Muscle layer of duodenum (tissue), 2 donors: ENCODE data around the gene GPR89B.
"Not testable (repeated sequence)": the region's sequence is repeated elsewhere in the genome, so short reads cannot be mapped to it uniquely, and the experiment has no call there.

Experiments
- H3K27ac ChIP-seq: one replicate; pipeline ENCODE4 v1.7.0; 2013; ENCODE audit warnings: mild to moderate bottlenecking, low read length
- H3K27me3 ChIP-seq: one replicate; pipeline ENCODE4 v1.7.0; 2013; ENCODE audit warnings: low read depth, mild to moderate bottlenecking, control low read depth, low read length
- H3K36me3 ChIP-seq, 2 donors: one replicate each; pipeline ENCODE4 v1.7.0; 2013; ENCODE audit warnings: low read length in 2 of 2, control low read depth in 1 of 2, mild to moderate bottlenecking in 1 of 2; ENCODE audit not compliant: insufficient read depth in 2 of 2, control insufficient read depth in 1 of 2
- H3K4me1 ChIP-seq, 2 donors: one replicate each; pipeline ENCODE4 v1.7.0; 2013; ENCODE audit warnings: low read length in 2 of 2, mild to moderate bottlenecking in 2 of 2, control low read depth in 1 of 2, moderate library complexity in 1 of 2; ENCODE audit not compliant: insufficient read depth in 2 of 2, control insufficient read depth in 1 of 2
- H3K4me3 ChIP-seq, 2 donors: one replicate each; pipeline ENCODE4 v1.7.0; 2013; ENCODE audit warnings: low read length in 2 of 2, low read depth in 1 of 2, mild to moderate bottlenecking in 1 of 2
- H3K9me3 ChIP-seq, 2 donors: one replicate each; pipeline ENCODE4 v1.7.0; 2013; ENCODE audit warnings: low read length in 2 of 2, control low read depth in 1 of 2, mild to moderate bottlenecking in 1 of 2; ENCODE audit not compliant: control insufficient read depth in 1 of 2
- donor health status: healthy.

The GPR89B gene

GRCh38 chr1:147928236-147929132 lies at the start of gene GPR89B:
TSS of gene GPR89B (plus strand) at chr1:147928420. CDS start at chr1:147928537, 117 bp downstream.
- H3K27ac ChIP-seq: not testable (repeated sequence)

GRCh38 chr1:147879911-147880310 lies 48.3 kb upstream of the GPR89B start:
- H3K36me3 ChIP-seq: no peaks in the 10 kb centered on the region
- H3K27ac ChIP-seq: no peak overlapping the region
- no peak overlapping the region for H3K4me3 ChIP-seq
- H3K4me1 ChIP-seq: no peaks in the 10 kb centered on the region
- no peaks in the 10 kb centered on the region for H3K27me3 ChIP-seq
- no peaks in the 10 kb centered on the region for H3K9me3 ChIP-seq

More at GRCh38 chr1:147928236-147929132, at the start of gene GPR89B:
- H3K4me1 ChIP-seq, H3K27me3 ChIP-seq, H3K36me3 ChIP-seq, H3K9me3 ChIP-seq: not testable (repeated sequence)
- H3K4me3 ChIP-seq: peak within 1 kb of the TSS; percentile 56 to 84

- Histone ChIP-seq H3K27me3 (no peaks in the 10 kb centered on the region), H3K9me3 (no peaks in the 10 kb centered on the region), H3K4me3 (no peak overlapping the region), H3K27ac (no peak overlapping the region), H3K36me3 (no peaks in the 10 kb centered on the region), H3K4me1 (no peaks in the 10 kb centered on the region)
These were observed 45.7 kb upstream of the GPR89B start for GRCh38 chr1:147882535-147882934.

GRCh38 chr1:147890177-147890790 lies 37.9 kb upstream of the GPR89B start:
- Histone ChIP-seq H3K27me3 (no peaks in the 10 kb centered on the region), H3K27ac (no peak overlapping the region), H3K9me3 (no peaks in the 10 kb centered on the region), H3K36me3 (no peaks in the 10 kb centered on the region), H3K4me3 (no peak overlapping the region), H3K4me1 (no peaks in the 10 kb centered on the region)

GRCh38 chr1:147891088-147891487 lies 37.1 kb upstream of the GPR89B start:
- Histone ChIP-seq H3K36me3 (no peaks in the 10 kb centered on the region), H3K27me3 (no peaks in the 10 kb centered on the region)

GRCh38 chr1:147892216-147892615 lies 36.0 kb upstream of the GPR89B start:
- Histone ChIP-seq H3K9me3 (no peaks in the 10 kb centered on the region), H3K36me3 (no peaks in the 10 kb centered on the region), H3K4me1 (no peaks in the 10 kb centered on the region), H3K4me3 (no peak overlapping the region), H3K27me3 (no peaks in the 10 kb centered on the region), H3K27ac (no peak overlapping the region)

More at GRCh38 chr1:147891088-147891487, 37.1 kb upstream of the GPR89B start:
- H3K4me3 ChIP-seq: no peak overlapping the region
- no peaks in the 10 kb centered on the region for H3K9me3 ChIP-seq
- H3K4me1 ChIP-seq: no peaks in the 10 kb centered on the region
- no peak overlapping the region for H3K27ac ChIP-seq

GRCh38 chr1:147892731-147893214 lies 35.4 kb upstream of the GPR89B start:
- no peaks in the 10 kb centered on the region for H3K36me3 ChIP-seq
- no peak overlapping the region for H3K4me3 ChIP-seq
- no peak overlapping the region for H3K27ac ChIP-seq
- H3K27me3 ChIP-seq: no peaks in the 10 kb centered on the region
- H3K9me3 ChIP-seq: no peaks in the 10 kb centered on the region
- no peaks in the 10 kb centered on the region for H3K4me1 ChIP-seq

GRCh38 chr1:147895123-147895522 lies 33.1 kb upstream of the GPR89B start:
- no peak overlapping the region for H3K27ac ChIP-seq
- H3K4me1 ChIP-seq: no peaks in the 10 kb centered on the region
- no peaks in the 10 kb centered on the region for H3K9me3 ChIP-seq
- no peaks in the 10 kb centered on the region for H3K27me3 ChIP-seq
- H3K36me3 ChIP-seq: no peaks in the 10 kb centered on the region
- no peak overlapping the region for H3K4me3 ChIP-seq

- Histone ChIP-seq H3K9me3 (no peaks in the 10 kb centered on the region), H3K4me3 (no peak overlapping the region), H3K27me3 (no peaks in the 10 kb centered on the region), H3K27ac (no peak overlapping the region), H3K4me1 (no peaks in the 10 kb centered on the region), H3K36me3 (no peaks in the 10 kb centered on the region)
These were observed 31.0 kb upstream of the GPR89B start for GRCh38 chr1:147897029-147897752.

GRCh38 chr1:147897789-147898188 lies 30.4 kb upstream of the GPR89B start:
- Histone ChIP-seq H3K27ac (no peak overlapping the region), H3K4me3 (no peak overlapping the region), H3K27me3 (no peaks in the 10 kb centered on the region), H3K36me3 (no peaks in the 10 kb centered on the region), H3K4me1 (no peaks in the 10 kb centered on the region), H3K9me3 (no peaks in the 10 kb centered on the region)

- Histone ChIP-seq H3K36me3 (no peaks in the 10 kb centered on the region), H3K4me1 (no peaks in the 10 kb centered on the region)
These were observed 25.9 kb upstream of the GPR89B start, which contains the start of gene GJA8 for GRCh38 chr1:147902253-147902845. TSS of gene GJA8 (plus strand) at chr1:147902795. CDS start at chr1:147907956, 5,161 bp downstream.

More at GRCh38 chr1:147902253-147902845, 25.9 kb upstream of the GPR89B start, which contains the start of gene GJA8:
- Histone ChIP-seq H3K9me3 (no peaks in the 10 kb centered on the region), H3K27me3 (no peaks in the 10 kb centered on the region), H3K27ac (no peak within 1 kb of the TSS), H3K4me3 (no peak within 1 kb of the TSS)
